GM23338 (cell line): ENCODE measurements around the gene SLC12A5. TPM values are rescaled to one million over a fixed set of nuclear protein-coding genes. Genes with fewer than 3 reads are reported as not detected.

Source experiments
- ATAC-seq: fragments of 200-7000 bp; cut with Tn5 transposase; 3 replicates; pipeline ENCODE4 v1.9.1; 2020
- DNase-seq: peaks from one replicate; pipeline ENCODE4 v3.0.0-alpha.2; 2015; ENCODE audit warnings: low spot score
- H2AFZ ChIP-seq: fragments of 200-600 bp; sonication (generic); 2 replicates; pipeline ENCODE4 v1.8.0; 2016; ENCODE audit warnings: antibody characterized with exemption, mild to moderate bottlenecking, moderate library complexity
- H3F3A ChIP-seq: fragments of 200-600 bp; sonication (generic); replicated peaks from 2 replicates; pipeline ENCODE4 v1.8.0; 2017; ENCODE audit warnings: antibody characterized with exemption, mixed run types, low read depth
- H3K27ac ChIP-seq: fragments of 200-600 bp; sonication (generic); 2 replicates; pipeline ENCODE4 v1.6.1; 2016; ENCODE audit warnings: low read depth
- H3K27me3 ChIP-seq: fragments of 200-600 bp; sonication (generic); 2 replicates; pipeline ENCODE4 v1.8.0; 2016; ENCODE audit warnings: mild to moderate bottlenecking, mixed run types, moderate library complexity; ENCODE audit not compliant: insufficient read depth
- H3K36me3 ChIP-seq: fragments of 200-600 bp; sonication (generic); 2 replicates; pipeline ENCODE4 v1.8.0; 2016; ENCODE audit warnings: mild to moderate bottlenecking; ENCODE audit not compliant: insufficient read depth
- H3K4me1 ChIP-seq: fragments of 200-600 bp; sonication (generic); 2 replicates; pipeline ENCODE4 v1.8.0; 2016; ENCODE audit warnings: mild to moderate bottlenecking, moderate library complexity; ENCODE audit not compliant: insufficient read depth
- H3K4me2 ChIP-seq: fragments of 200-600 bp; sonication (generic); 2 replicates; pipeline ENCODE4 v1.7.1; 2017; ENCODE audit warnings: mixed run types
- H3K4me3 ChIP-seq: fragments of 200-600 bp; sonication (generic); 2 replicates; pipeline ENCODE4 v1.6.1; 2016; ENCODE audit warnings: mixed run types
- H3K79me2 ChIP-seq: fragments of 200-600 bp; sonication (generic); replicated peaks from 2 replicates; pipeline ENCODE4 v1.8.0; 2017; ENCODE audit warnings: mild to moderate bottlenecking; ENCODE audit not compliant: insufficient read depth
- H3K9me2 ChIP-seq: fragments of 200-600 bp; sonication (generic); 2 replicates; pipeline ENCODE4 v1.8.0; 2017; ENCODE audit not compliant: insufficient read depth
- H4K20me1 ChIP-seq: fragments of 200-600 bp; sonication (generic); replicated peaks from 2 replicates; pipeline ENCODE4 v1.8.0; 2017; ENCODE audit warnings: mild to moderate bottlenecking; ENCODE audit not compliant: insufficient read depth
- H3K27ac Mint-ChIP-seq: 2 replicates; pipeline ENCODE4 v1.8.0; 2020; ENCODE audit warnings: inconsistent platforms, mild to moderate bottlenecking, moderate library complexity, mixed read lengths
- H3K27me3 Mint-ChIP-seq: 3 replicates; pipeline ENCODE4 v1.8.0; 2022; ENCODE audit warnings: low read depth, mild to moderate bottlenecking, moderate library complexity, mixed read lengths, inconsistent platforms; ENCODE audit not compliant: insufficient read depth, poor library complexity
- H3K36me3 Mint-ChIP-seq: 3 replicates; pipeline ENCODE4 v1.8.0; 2021; ENCODE audit warnings: low read depth, mild to moderate bottlenecking, inconsistent platforms, moderate library complexity, mixed read lengths
- H3K4me1 Mint-ChIP-seq: 3 replicates; pipeline ENCODE4 v1.8.0; 2020; ENCODE audit warnings: mild to moderate bottlenecking, inconsistent platforms, mixed read lengths
- H3K4me3 Mint-ChIP-seq: 3 replicates; pipeline ENCODE4 v1.8.0; 2021; ENCODE audit warnings: moderate library complexity, mild to moderate bottlenecking, inconsistent platforms, mixed read lengths
- H3K9me3 Mint-ChIP-seq: 3 replicates; pipeline ENCODE4 v1.8.0; 2020; ENCODE audit warnings: moderate library complexity, mild to moderate bottlenecking, inconsistent platforms, mixed read lengths
- CREB1 ChIP-seq: fragments of 250-450 bp; sonication (Bioruptor Pico); IDR thresholded peaks from 2 replicates; pipeline ENCODE4 v1.5.0; 2020; ENCODE audit warnings: low read depth, mild to moderate bottlenecking, moderate library complexity
- CTCF ChIP-seq, 2 experiments: fragments of 200-600 bp in 1 of 2; sonication (generic) in 1 of 2; conservative IDR thresholded peaks; 2 replicates each; pipeline versions ENCODE4 v1.5.1 to v1.6.1; 2016 to 2017; ENCODE audit warnings: antibody characterized with exemption in 2 of 2, low read depth in 2 of 2, mild to moderate bottlenecking in 2 of 2, moderate library complexity in 1 of 2
- EZH2phosphoT487 ChIP-seq: fragments of 200-600 bp; sonication (generic); IDR thresholded peaks from one replicate; pipeline ENCODE4 v1.8.1; 2018; ENCODE audit warnings: antibody characterized with exemption; ENCODE audit not compliant: unreplicated experiment
- NANOG ChIP-seq: IDR thresholded peaks from 2 replicates; pipeline ENCODE4 v1.6.1; 2016; ENCODE audit warnings: antibody characterized with exemption, borderline replicate concordance
- POLR2AphosphoS5 ChIP-seq: IDR thresholded peaks from 2 replicates; pipeline ENCODE4 v1.6.1; 2016; ENCODE audit warnings: antibody characterized with exemption, low read depth
- STAT1 ChIP-seq: IDR thresholded peaks from one replicate; pipeline ENCODE4 v1.6.1; 2016; ENCODE audit warnings: antibody characterized with exemption; ENCODE audit not compliant: unreplicated experiment
- ZNF114 ChIP-seq: fragments of 250-450 bp; sonication (Bioruptor Pico); IDR thresholded peaks from 2 replicates; pipeline ENCODE4 v1.5.0; 2020; ENCODE audit warnings: mild to moderate bottlenecking, moderate library complexity
- ZNF331 ChIP-seq: fragments of 250-450 bp; sonication (Bioruptor Pico); IDR thresholded peaks from 2 replicates; pipeline ENCODE4 v1.5.0; 2020; ENCODE audit warnings: low read depth, mild to moderate bottlenecking, moderate library complexity
- polyA plus RNA-seq: library from polyadenylated mRNA; unstranded; fragments of >200 nt; fragmentation: Nextera tagmentation; extraction: Ambion mirVana; gene quantifications from 2 replicates; pipeline ENCODE4 v1.2.1, GENCODE V29; 2016
- total RNA-seq: library from RNA; depleted of rRNA; stranded (reverse); fragments of >200 nt; shearing (Covaris generic); gene quantifications from 2 replicates; pipeline ENCODE4 v1.2.3, GENCODE V29; 2014
- TF ChIP-seq, protein P1 (sequence below): IDR thresholded peaks from one replicate; pipeline ENCODE4 v1.6.1; 2018; ENCODE audit warnings: antibody characterized with exemption; ENCODE audit not compliant: unreplicated experiment
- TF ChIP-seq, protein P2 (sequence below): IDR thresholded peaks from 2 replicates; pipeline ENCODE4 v1.6.1; 2016; ENCODE audit warnings: antibody characterized with exemption

SLC12A5 gene
- total and polyA plus RNA-seq, 2 experiments from 2014 or later, result 3.5 to 8.4 TPM

DNA sequence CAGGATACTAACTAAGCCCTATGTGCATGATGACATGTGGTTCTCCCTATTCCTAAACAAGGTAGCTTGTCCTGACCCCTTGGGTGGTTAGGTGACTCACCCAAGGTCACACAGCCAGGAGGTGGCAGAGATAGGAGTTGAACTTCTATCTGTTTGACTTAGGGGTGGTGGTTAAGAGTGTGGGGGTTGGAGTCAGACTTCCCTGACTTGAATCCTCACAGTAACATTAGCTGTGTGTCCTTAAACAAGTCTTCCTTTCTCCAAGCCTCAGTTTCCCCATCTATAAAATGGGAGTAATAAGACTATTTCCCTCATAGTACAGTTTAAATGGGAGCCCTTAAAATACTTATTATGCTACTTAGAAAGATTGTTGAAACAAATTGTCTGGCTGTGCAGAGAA lies 21.9 kb downstream of the SLC12A5 start:
- TF ChIP-seq, protein P1, sequence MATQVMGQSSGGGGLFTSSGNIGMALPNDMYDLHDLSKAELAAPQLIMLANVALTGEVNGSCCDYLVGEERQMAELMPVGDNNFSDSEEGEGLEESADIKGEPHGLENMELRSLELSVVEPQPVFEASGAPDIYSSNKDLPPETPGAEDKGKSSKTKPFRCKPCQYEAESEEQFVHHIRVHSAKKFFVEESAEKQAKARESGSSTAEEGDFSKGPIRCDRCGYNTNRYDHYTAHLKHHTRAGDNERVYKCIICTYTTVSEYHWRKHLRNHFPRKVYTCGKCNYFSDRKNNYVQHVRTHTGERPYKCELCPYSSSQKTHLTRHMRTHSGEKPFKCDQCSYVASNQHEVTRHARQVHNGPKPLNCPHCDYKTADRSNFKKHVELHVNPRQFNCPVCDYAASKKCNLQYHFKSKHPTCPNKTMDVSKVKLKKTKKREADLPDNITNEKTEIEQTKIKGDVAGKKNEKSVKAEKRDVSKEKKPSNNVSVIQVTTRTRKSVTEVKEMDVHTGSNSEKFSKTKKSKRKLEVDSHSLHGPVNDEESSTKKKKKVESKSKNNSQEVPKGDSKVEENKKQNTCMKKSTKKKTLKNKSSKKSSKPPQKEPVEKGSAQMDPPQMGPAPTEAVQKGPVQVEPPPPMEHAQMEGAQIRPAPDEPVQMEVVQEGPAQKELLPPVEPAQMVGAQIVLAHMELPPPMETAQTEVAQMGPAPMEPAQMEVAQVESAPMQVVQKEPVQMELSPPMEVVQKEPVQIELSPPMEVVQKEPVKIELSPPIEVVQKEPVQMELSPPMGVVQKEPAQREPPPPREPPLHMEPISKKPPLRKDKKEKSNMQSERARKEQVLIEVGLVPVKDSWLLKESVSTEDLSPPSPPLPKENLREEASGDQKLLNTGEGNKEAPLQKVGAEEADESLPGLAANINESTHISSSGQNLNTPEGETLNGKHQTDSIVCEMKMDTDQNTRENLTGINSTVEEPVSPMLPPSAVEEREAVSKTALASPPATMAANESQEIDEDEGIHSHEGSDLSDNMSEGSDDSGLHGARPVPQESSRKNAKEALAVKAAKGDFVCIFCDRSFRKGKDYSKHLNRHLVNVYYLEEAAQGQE, result no peak
- no peak for TF ChIP-seq NANOG
- TF ChIP-seq CREB1 (CRISPR knock-in tag), result no peak
- TF ChIP-seq ZNF114 (CRISPR knock-in tag), result no peak
- H3K4me1 Mint-ChIP-seq, result peaks cover 2% of the 10 kb centered on the region; the same call in 2 of the 3 replicates
- H3K4me1 ChIP-seq, result no peaks in the 10 kb centered on the region

GRCh38 chr20:46051556-46052308 lies 22.7 kb downstream of the SLC12A5 start:
- H3K27me3 Mint-ChIP-seq, result peaks cover 24% of the 10 kb centered on the region
- Histone ChIP-seq H3F3A (no peaks in the 10 kb centered on the region), H2AFZ (no peak overlapping the region), H3K4me3 (no peak overlapping the region), H3K4me1 (no peaks in the 10 kb centered on the region), H3K9me2 (no peaks in the 10 kb centered on the region), H3K27ac (no peak overlapping the region), H3K4me2 (no peak overlapping the region), H3K36me3 (no peaks in the 10 kb centered on the region), H3K79me2 (no peaks in the 10 kb centered on the region), H3K27me3 (peaks cover 30% of the 10 kb centered on the region), H4K20me1 (no peaks in the 10 kb centered on the region; the same call in 1 of the 2 replicates)
- DNase-seq (no peak), ATAC-seq (no peak)
- no peaks in the 10 kb centered on the region; the same call in 1 of the 3 replicates for H3K4me1 Mint-ChIP-seq
- no peaks in the 10 kb centered on the region for H3K9me3 Mint-ChIP-seq
- no peak for TF ChIP-seq POLR2AphosphoS5
- no peak for TF ChIP-seq EZH2phosphoT487
- TF ChIP-seq ZNF114 (CRISPR knock-in tag), result no peak
- TF ChIP-seq STAT1, result no peak
- TF ChIP-seq CTCF (conservative IDR thresholded peaks at IDR 0.05; ENCODE audit: low read depth in 2 of 2), result no peak
- TF ChIP-seq, protein P2, sequence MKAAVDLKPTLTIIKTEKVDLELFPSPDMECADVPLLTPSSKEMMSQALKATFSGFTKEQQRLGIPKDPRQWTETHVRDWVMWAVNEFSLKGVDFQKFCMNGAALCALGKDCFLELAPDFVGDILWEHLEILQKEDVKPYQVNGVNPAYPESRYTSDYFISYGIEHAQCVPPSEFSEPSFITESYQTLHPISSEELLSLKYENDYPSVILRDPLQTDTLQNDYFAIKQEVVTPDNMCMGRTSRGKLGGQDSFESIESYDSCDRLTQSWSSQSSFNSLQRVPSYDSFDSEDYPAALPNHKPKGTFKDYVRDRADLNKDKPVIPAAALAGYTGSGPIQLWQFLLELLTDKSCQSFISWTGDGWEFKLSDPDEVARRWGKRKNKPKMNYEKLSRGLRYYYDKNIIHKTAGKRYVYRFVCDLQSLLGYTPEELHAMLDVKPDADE, result no peak
- TF ChIP-seq ZNF331 (CRISPR knock-in tag), result no peak
- no peak overlapping the region for H3K27ac Mint-ChIP-seq
- no peak overlapping the region for H3K4me3 Mint-ChIP-seq
- H3K36me3 Mint-ChIP-seq, result no peaks in the 10 kb centered on the region

More for the DNA sequence above, 21.9 kb downstream of the SLC12A5 start:
- H4K20me1 ChIP-seq, result no peaks in the 10 kb centered on the region
- H3K9me2 ChIP-seq, result no peaks in the 10 kb centered on the region
- no peak overlapping the region for H2AFZ ChIP-seq
- H3K4me3 ChIP-seq, result no peak overlapping the region
- Mint-ChIP-seq H3K36me3 (no peaks in the 10 kb centered on the region; the same call in 2 of the 3 replicates), H3K27ac (no peak overlapping the region), H3K4me3 (no peak overlapping the region), H3K27me3 (peaks cover 20% of the 10 kb centered on the region), H3K9me3 (no peaks in the 10 kb centered on the region)
- no peaks in the 10 kb centered on the region for H3F3A ChIP-seq
- H3K36me3 ChIP-seq, result no peaks in the 10 kb centered on the region
- no peak overlapping the region for H3K27ac ChIP-seq
- no peaks in the 10 kb centered on the region for H3K79me2 ChIP-seq
- ATAC-seq (no peak), DNase-seq (no peak)
- peaks cover 21% of the 10 kb centered on the region for H3K27me3 ChIP-seq
- no peak overlapping the region for H3K4me2 ChIP-seq
